Measurements from ENCODE around the gene HNRNPUL1. TPM values are rescaled to one million over a fixed set of nuclear protein-coding genes. Genes with fewer than 3 reads are reported as not detected.

Gene HNRNPUL1
- total and polyA plus RNA-seq, 10 of the 15 experiments (the other 5 are each of a cell fraction or from before 2014, with no cell fraction given): 11.1 to 276 (median 117) TPM

DNA sequence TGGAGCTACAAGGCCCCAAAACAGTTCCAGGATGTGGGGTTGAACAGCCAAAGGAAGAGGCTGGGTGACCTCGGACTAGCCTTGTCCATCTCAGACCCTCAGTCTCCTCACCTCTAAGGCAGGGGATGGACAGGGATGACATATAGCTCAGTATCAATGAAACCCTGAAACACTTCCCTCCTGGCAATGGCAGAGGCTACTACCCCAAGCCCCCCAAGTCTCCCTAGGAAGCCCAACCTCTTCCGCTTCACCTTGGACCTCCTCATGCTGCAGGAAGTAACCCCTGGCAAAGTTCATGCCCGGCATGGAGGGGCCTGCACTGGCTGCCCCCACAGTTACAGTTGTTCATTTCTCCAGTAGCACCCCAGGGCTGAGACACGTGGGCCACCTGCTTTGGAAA, 56.4 kb downstream of the HNRNPUL1 start:
- ChIA-PET SMC1A (ENCODE audit: uncharacterized antibody, unreplicated experiment) (no interaction called here), POLR2A (no interaction called here), RAD21 (ENCODE audit: unreplicated experiment) (no interaction called here), CTCF (no interaction called here)
- H3K36me3 ChIP-seq (ENCODE audit: control insufficient read depth in 2 of 2, insufficient read depth in 2 of 2, low read length in 1 of 2): peaks cover 16 to 40% of the 10 kb centered on the region in 2 experiments
- no peak for DNase-seq (ENCODE audit: low read depth, low spot score)
- BruUV-seq (replicated peaks): no TSS peak
- H3K9ac ChIP-seq (ENCODE audit: control insufficient read depth, insufficient read depth, low read length): no peak overlapping the region
- TF ChIP-seq EED (IDR thresholded peaks at IDR 0.05; ENCODE audit: low read depth) (no peak), MYC (IDR thresholded peaks at IDR 0.05; ENCODE audit: insufficient read depth, insufficient read length, insufficient replicate concordance, low read length, severe bottlenecking) (no peak), SUPT20H (IDR thresholded peaks at IDR 0.05; ENCODE audit: borderline replicate concordance, control insufficient read depth, low read depth, low read length) (no peak), TCF7 (IDR thresholded peaks at IDR 0.05; ENCODE audit: borderline replicate concordance) (no peak)
- no peaks in the 10 kb centered on the region for H3K9me3 ChIP-seq (replicated peaks; ENCODE audit: control insufficient read depth, insufficient read depth, low read length)
- 62% methylated on average over 4 of the region's 4 CpGs for WGBS (ENCODE audit: insufficient coverage, insufficient replicate concordance, low lambda C conversion rate, missing lambda C conversion rate)
- no peak overlapping the region for H3K4me3 ChIP-seq
- no peak overlapping the region for H3K4me2 ChIP-seq (ENCODE audit: control insufficient read depth, insufficient read depth)
- H3K27me3 ChIP-seq (replicated peaks in 1 of 2; ENCODE audit: control insufficient read depth in 2 of 2, insufficient read depth in 2 of 2, low read length in 1 of 2): no peaks in the 10 kb centered on the region
- FAIRE-seq: no peak
- peaks cover under 1% of the 10 kb centered on the region; the same call in 1 of the 2 replicates for H3K4me1 ChIP-seq (ENCODE audit: control insufficient read depth, insufficient read depth, low read length)
- H2AFZ ChIP-seq (ENCODE audit: control insufficient read depth, low read depth, low read length): no peak overlapping the region
- no peaks in the 10 kb centered on the region; the same call in 1 of the 2 replicates for H3K79me2 ChIP-seq (ENCODE audit: control insufficient read depth, insufficient read depth, low read length)
- H3K27ac ChIP-seq (ENCODE audit: control insufficient read depth, insufficient read depth): no peak overlapping the region
- intact Hi-C loops (cut with micrococcal nuclease; ENCODE audit: unreplicated experiment): no loop called here
- no peak for ATAC-seq
- in situ Hi-C loops (cut with MboI): no loop called here
- no peaks in the 10 kb centered on the region for H4K20me1 ChIP-seq (ENCODE audit: control insufficient read depth, insufficient read depth)

DNA sequence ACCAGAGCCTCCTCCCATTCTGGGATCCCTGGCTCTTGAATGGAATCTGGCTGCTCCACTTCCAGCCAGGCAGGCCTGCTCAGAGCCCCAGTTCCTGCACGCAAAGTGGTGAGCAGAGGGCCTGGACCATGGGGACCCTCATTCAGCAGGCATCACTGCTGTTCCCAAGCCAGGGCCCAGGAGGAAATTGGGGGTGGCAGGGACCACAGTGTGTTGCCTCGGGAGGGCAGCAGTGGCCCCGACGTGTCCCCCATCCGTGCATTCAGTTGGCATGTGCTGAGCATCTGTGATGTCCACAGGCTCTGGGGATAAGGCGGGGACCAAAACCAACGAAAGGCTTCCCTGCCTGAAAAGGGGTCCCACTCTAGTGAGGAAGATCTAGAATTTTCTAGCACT, 57.0 kb downstream of the HNRNPUL1 start:
- DNase-seq (ENCODE audit: low read depth, low spot score): no peak
- Histone ChIP-seq H3K27me3 (replicated peaks in 1 of 2; ENCODE audit: control insufficient read depth in 2 of 2, insufficient read depth in 2 of 2, low read length in 1 of 2) (no peaks in the 10 kb centered on the region), H3K36me3 (ENCODE audit: control insufficient read depth in 2 of 2, insufficient read depth in 2 of 2, low read length in 1 of 2) (peaks cover 16 to 39% of the 10 kb centered on the region in 2 experiments), H2AFZ (ENCODE audit: control insufficient read depth, low read depth, low read length) (no peak overlapping the region), H3K9ac (ENCODE audit: control insufficient read depth, insufficient read depth, low read length) (no peak overlapping the region), H3K79me2 (ENCODE audit: control insufficient read depth, insufficient read depth, low read length) (no peaks in the 10 kb centered on the region; the same call in 1 of the 2 replicates), H3K4me1 (ENCODE audit: control insufficient read depth, insufficient read depth, low read length) (peaks cover 6% of the 10 kb centered on the region), H4K20me1 (ENCODE audit: control insufficient read depth, insufficient read depth) (no peaks in the 10 kb centered on the region), H3K4me3 (no peak overlapping the region), H3K9me3 (replicated peaks; ENCODE audit: control insufficient read depth, insufficient read depth, low read length) (no peaks in the 10 kb centered on the region), H3K4me2 (ENCODE audit: control insufficient read depth, insufficient read depth) (no peak overlapping the region), H3K27ac (ENCODE audit: control insufficient read depth, insufficient read depth) (no peak overlapping the region)
- ChIA-PET POLR2A (no interaction called here), CTCF (interaction anchor here (0.6 to 1.3 kb wide), 2 partner anchors 59 to 74 kb away, joined by 3 read pairs; no protein-coding TSS in a partner anchor), RAD21 (ENCODE audit: unreplicated experiment) (no interaction called here), SMC1A (ENCODE audit: uncharacterized antibody, unreplicated experiment) (interaction anchor here (1.2 kb wide), 1 partner anchor 15 kb away, joined by 3 read pairs; no protein-coding TSS in a partner anchor)
- no TSS peak for BruUV-seq (replicated peaks)
- TF ChIP-seq PML (IDR thresholded peaks at IDR 0.05; ENCODE audit: low read length): no peak
- no peak for TF ChIP-seq SMAD5 (IDR thresholded peaks at IDR 0.05; ENCODE audit: low read depth)
- peak; percentile 73 for TF ChIP-seq POLR2A (IDR thresholded peaks at IDR 0.05; ENCODE audit: low read depth, low read length)
- FAIRE-seq: no peak
- ATAC-seq: no peak
- intact Hi-C loops (cut with micrococcal nuclease; ENCODE audit: unreplicated experiment): no loop called here
- WGBS (ENCODE audit: insufficient coverage, insufficient replicate concordance, low lambda C conversion rate, missing lambda C conversion rate): 84% methylated on average over 7 of the region's 7 CpGs
- in situ Hi-C loops (cut with MboI): no loop called here
